ENCODE measurements around the gene PLPP3. TPM values are rescaled to one million over a fixed set of nuclear protein-coding genes. Genes with fewer than 3 reads are reported as not detected.

PLPP3 gene
- total RNA-seq, 2 donors from 2014 or later = 40.4 to 107 TPM

GRCh38 chr1:56590520-56591011, 11.2 kb upstream of the PLPP3 start:
- no peak for TF ChIP-seq CTCF (IDR thresholded peaks at IDR 0.05)
- no peak for TF ChIP-seq POLR2AphosphoS5 (IDR thresholded peaks at IDR 0.05)
- no peak for TF ChIP-seq POLR2A (IDR thresholded peaks at IDR 0.05)
- H3K4me3 ChIP-seq = no peak overlapping the region
- no peak overlapping the region for H3K27ac ChIP-seq
- 82% methylated on average over 3 of the region's 3 CpGs for WGBS
- no peaks in the 10 kb centered on the region for H3K36me3 ChIP-seq
- H3K27me3 ChIP-seq (replicated peaks; ENCODE audit: insufficient read depth) = no peaks in the 10 kb centered on the region
- no peaks in the 10 kb centered on the region for H3K4me1 ChIP-seq (replicated peaks)
- H3K9me3 ChIP-seq = no peaks in the 10 kb centered on the region
- intact Hi-C loops (cut with DNase I) = loop anchor here (5.0 to 10.0 kb wide), 2 partner anchors 227 to 1446 kb away; partner anchors contain the start of gene FYB2
- no peak for DNase-seq (ENCODE audit: low spot score)

GRCh38 chr1:56589369-56589768, 10.0 kb upstream of the PLPP3 start:
- 96% methylated on average over 2 of the region's 2 CpGs for WGBS
- Histone ChIP-seq H3K27me3 (replicated peaks; ENCODE audit: insufficient read depth) (no peaks in the 10 kb centered on the region), H3K4me3 (no peak overlapping the region), H3K4me1 (replicated peaks) (no peaks in the 10 kb centered on the region), H3K36me3 (no peaks in the 10 kb centered on the region), H3K27ac (no peak overlapping the region), H3K9me3 (no peaks in the 10 kb centered on the region)
- intact Hi-C loops (cut with DNase I) = loop anchor here (10.0 kb wide), 1 partner anchor 115 kb away; no protein-coding TSS in a partner anchor
- no peak for DNase-seq (ENCODE audit: low spot score)
- no peak for TF ChIP-seq CTCF (IDR thresholded peaks at IDR 0.05)
- no peak for TF ChIP-seq POLR2A (IDR thresholded peaks at IDR 0.05)
- no peak for TF ChIP-seq POLR2AphosphoS5 (IDR thresholded peaks at IDR 0.05)

- H3K9me3 ChIP-seq = no peaks in the 10 kb centered on the region
- no peak overlapping the region for H3K27ac ChIP-seq
- intact Hi-C loops (cut with DNase I) = loop anchor here (10.0 kb wide), 1 partner anchor 118 kb away; no protein-coding TSS in a partner anchor
- TF ChIP-seq CTCF (IDR thresholded peaks at IDR 0.05) (no peak), POLR2AphosphoS5 (IDR thresholded peaks at IDR 0.05) (no peak), POLR2A (IDR thresholded peaks at IDR 0.05) (no peak)
- H3K4me3 ChIP-seq = no peak overlapping the region
- DNase-seq (ENCODE audit: low spot score) = no peak
- H3K27me3 ChIP-seq (replicated peaks; ENCODE audit: insufficient read depth) = no peaks in the 10 kb centered on the region
- WGBS = 88% methylated on average over 5 of the region's 5 CpGs
- H3K4me1 ChIP-seq (replicated peaks) = no peaks in the 10 kb centered on the region
- H3K36me3 ChIP-seq = no peaks in the 10 kb centered on the region
These were observed 7.1 kb upstream of the PLPP3 start for GRCh38 chr1:56586502-56586901.

- Histone ChIP-seq H3K27ac (no peak overlapping the region), H3K27me3 (replicated peaks; ENCODE audit: insufficient read depth) (no peaks in the 10 kb centered on the region), H3K4me1 (replicated peaks) (no peaks in the 10 kb centered on the region), H3K36me3 (no peaks in the 10 kb centered on the region), H3K4me3 (no peak overlapping the region), H3K9me3 (no peaks in the 10 kb centered on the region)
- DNase-seq (ENCODE audit: low spot score) = no peak
- no peak for TF ChIP-seq POLR2AphosphoS5 (IDR thresholded peaks at IDR 0.05)
- TF ChIP-seq POLR2A (IDR thresholded peaks at IDR 0.05) = no peak
- TF ChIP-seq CTCF (IDR thresholded peaks at IDR 0.05) = no peak
- 56% methylated on average over 5 of the region's 5 CpGs for WGBS
- intact Hi-C loops (cut with DNase I) = loop anchor here (2.0 to 10.0 kb wide), 3 partner anchors 119 to 1303 kb away; no protein-coding TSS in a partner anchor
These were observed 6.6 kb upstream of the PLPP3 start for GRCh38 chr1:56585985-56586384.

- Histone ChIP-seq H3K27ac (no peak overlapping the region), H3K27me3 (replicated peaks; ENCODE audit: insufficient read depth) (no peaks in the 10 kb centered on the region), H3K4me1 (replicated peaks) (no peaks in the 10 kb centered on the region), H3K9me3 (no peaks in the 10 kb centered on the region), H3K4me3 (no peak overlapping the region), H3K36me3 (no peaks in the 10 kb centered on the region)
- DNase-seq (ENCODE audit: low spot score) = peak; percentile 30
- WGBS = 17% methylated on average over 5 of the region's 5 CpGs
- intact Hi-C loops (cut with DNase I) = loop anchor here (2.0 to 10.0 kb wide), 3 partner anchors 120 to 1302 kb away; no protein-coding TSS in a partner anchor
- TF ChIP-seq POLR2A (IDR thresholded peaks at IDR 0.05) (no peak), POLR2AphosphoS5 (IDR thresholded peaks at IDR 0.05) (peak; percentile 62), CTCF (IDR thresholded peaks at IDR 0.05) (peak; percentile 51 to 89 (median 84))
These were observed 5.7 kb upstream of the PLPP3 start for GRCh38 chr1:56584910-56585528.

All from prostate gland (tissue), 2 donors.